Right lobe of liver (tissue), 4 donors: ENCODE data around the gene IL20RA.

Experiments used
- CTCF ChIP-seq, 4 donors: fragments of 200-600 bp in 3 of 4; fragments of 450-650 bp in 1 of 4; IDR thresholded peaks; one replicate each; pipeline versions ENCODE4 v1.5.1 to v1.8.0; 2016 to 2022; ENCODE audit warnings: antibody characterized with exemption in 4 of 4, mild to moderate bottlenecking in 2 of 4
- POLR2A ChIP-seq: fragments of 450-650 bp; IDR thresholded peaks from one replicate; pipeline ENCODE4 v1.6.1; 2017; ENCODE audit warnings: antibody characterized with exemption, mild to moderate bottlenecking
- donor health status: DM: no; HTN: no; CAD: no.
- donor health status: DM: no; HTN: no; CAD: no.
- donor health status: DM: no; HTN: yes; CAD: no.

GRCh38 chr6:137046871-137047412, 2.2 kb upstream of the IL20RA start:
- TF ChIP-seq CTCF (IDR thresholded peaks at IDR 0.05) = no peak
- TF ChIP-seq POLR2A = no peak
